ENCODE results near the gene OTUD5.

GRCh38 chrX:48904626-48905025 lies 52.8 kb downstream of the OTUD5 start:
- TF ChIP-seq CTCF (IDR thresholded peaks at IDR 0.05) (no peak), POLR2A (IDR thresholded peaks at IDR 0.05) (no peak)
